Neural progenitor cell (in vitro differentiated cells): ENCODE data around the gene TMEM120B.

Experiments used
- CTCF ChIP-seq: fragments of 200-600 bp; sonication (generic); IDR thresholded peaks from 2 replicates; pipeline ENCODE4 v1.5.1; 2017; ENCODE audit warnings: antibody characterized with exemption, mild to moderate bottlenecking
- EZH2 ChIP-seq: fragments of 200-600 bp; sonication (generic); IDR thresholded peaks from 2 replicates; pipeline ENCODE4 v1.6.1; 2017; ENCODE audit warnings: antibody characterized with exemption, mild to moderate bottlenecking, moderate library complexity

- TF ChIP-seq EZH2: no peak
- no peak for TF ChIP-seq CTCF
Measured at GRCh38 chr12:121801595-121802484, 89.3 kb downstream of the TMEM120B start.
